ENCODE results near the gene LPAR5.
"Not testable (repeated sequence)": the region's sequence is repeated elsewhere in the genome, so short reads cannot be mapped to it uniquely, and the experiment has no call there.

The LPAR5 gene

GRCh38 chr12:6605421-6606330 lies 30.1 kb downstream of the LPAR5 start:
- no peak for DNase-seq

- no peak for DNase-seq
Observed at GRCh38 chr12:6604259-6605029, 31.3 kb downstream of the LPAR5 start.

GRCh38 chr12:6603095-6603567 lies 32.6 kb downstream of the LPAR5 start:
- DNase-seq: no peak

GRCh38 chr12:6602526-6602925 lies 33.2 kb downstream of the LPAR5 start:
- DNase-seq: no peak

DNA sequence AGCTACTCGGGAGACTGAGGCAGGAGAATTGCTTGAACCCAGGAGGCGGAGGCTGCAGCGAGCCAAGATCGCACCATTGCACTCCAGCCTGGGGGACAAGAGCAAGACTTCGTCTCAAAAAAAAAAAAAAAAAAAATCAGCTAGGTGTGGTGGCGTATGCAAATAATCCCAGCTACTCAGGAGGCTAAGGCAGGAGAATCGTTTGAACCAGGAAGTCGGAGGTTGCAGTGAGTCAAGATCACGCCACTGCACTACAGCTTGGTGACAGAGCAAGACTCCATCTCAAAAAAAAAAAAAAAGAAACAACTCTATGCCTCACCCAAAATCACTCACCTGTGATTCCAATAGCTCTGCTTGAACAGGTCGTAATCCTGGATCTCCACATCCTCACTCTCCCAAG lies 40.1 kb downstream of the LPAR5 start:
- DNase-seq: not testable (repeated sequence)

DNA sequence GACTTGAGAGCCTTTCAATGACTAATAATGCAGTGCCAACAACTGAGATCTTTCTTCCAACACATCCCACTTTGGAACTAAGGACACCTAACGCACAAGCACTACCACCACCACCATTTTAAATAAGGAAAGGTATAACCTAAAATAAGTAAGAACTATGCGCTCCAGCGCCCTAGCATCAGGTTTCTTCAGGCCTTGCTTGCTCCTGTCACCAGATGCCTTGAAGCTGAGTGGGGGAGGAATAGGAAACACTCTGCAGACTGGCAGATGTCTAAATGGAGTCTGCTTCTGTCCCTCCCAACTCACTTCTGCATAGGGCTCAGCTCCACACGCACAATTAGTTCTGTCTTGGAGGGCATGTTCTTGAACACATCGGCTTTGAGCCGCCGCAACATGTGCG lies 43.7 kb downstream of the LPAR5 start:
- DNase-seq: no peak

- DNase-seq: not testable (repeated sequence)
Observed at GRCh38 chr12:6586569-6586968, 49.2 kb downstream of the LPAR5 start.

- DNase-seq: no peak
Observed at GRCh38 chr12:6584293-6584692, 51.5 kb downstream of the LPAR5 start.

- no peak for DNase-seq
Observed at GRCh38 chr12:6582959-6583358, 52.8 kb downstream of the LPAR5 start.

- DNase-seq: no peak
Observed at GRCh38 chr12:6582196-6582595, 53.6 kb downstream of the LPAR5 start.

- DNase-seq: no peak
Observed at GRCh38 chr12:6575648-6576047, 60.1 kb downstream of the LPAR5 start.

DNA sequence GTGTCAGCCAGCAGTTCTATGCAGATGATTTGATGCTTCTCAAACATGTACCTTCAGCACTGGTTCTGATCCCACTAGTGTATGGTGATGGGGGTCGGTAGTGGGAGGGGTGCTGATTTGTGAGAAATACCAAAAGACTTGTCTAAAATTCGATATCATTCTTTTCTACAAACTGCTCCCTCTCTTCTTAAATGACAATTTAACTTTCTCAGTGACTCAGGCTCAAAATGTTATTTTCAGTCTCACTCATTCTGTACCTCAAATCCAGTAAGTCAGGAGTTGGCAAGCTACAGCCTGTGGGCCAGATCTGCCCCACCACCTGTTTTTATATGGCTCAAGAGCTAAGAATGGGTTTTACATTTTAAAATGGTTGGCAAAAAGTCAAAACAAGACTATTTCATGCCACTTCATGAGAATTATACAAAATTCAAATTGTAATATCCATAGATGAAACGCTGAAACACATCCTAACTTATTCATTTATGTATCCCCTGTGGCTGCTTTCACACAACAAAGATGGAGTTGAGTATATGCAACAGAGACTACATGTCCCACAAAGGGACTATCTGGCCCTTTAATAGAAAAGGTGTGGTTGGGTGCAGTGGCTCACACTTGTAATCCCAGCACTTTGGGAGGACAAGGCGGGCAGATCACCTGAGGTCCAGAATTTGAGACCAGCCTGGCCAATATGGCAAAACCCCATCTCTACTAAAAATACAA lies 61.0 kb downstream of the LPAR5 start:
- no peak for DNase-seq

DNA sequence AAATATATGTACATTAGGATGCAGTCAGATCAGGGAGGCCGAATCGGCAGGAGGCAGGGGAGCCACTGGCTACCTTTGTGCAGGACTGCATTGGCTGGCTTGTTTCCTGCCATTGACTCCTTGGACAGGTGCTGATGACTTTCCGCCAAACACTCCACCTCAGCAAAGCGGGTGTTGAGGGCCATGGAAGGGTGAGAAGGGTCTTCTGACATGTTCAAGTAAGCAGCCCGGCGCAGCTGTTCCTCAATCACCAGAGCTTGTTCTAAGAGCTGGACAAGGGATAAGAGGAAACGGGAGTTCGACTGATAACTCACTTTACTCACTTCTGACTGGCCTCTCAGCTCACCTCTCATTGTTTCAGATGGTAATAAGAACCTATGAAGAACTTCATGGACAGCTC lies 62.8 kb downstream of the LPAR5 start:
- no peak for DNase-seq

- peak; percentile 15 to 33 for DNase-seq
Observed at GRCh38 chr12:6570264-6570887, 65.4 kb downstream of the LPAR5 start.

- no peak for DNase-seq
Observed at GRCh38 chr12:6569786-6570185, 66.0 kb downstream of the LPAR5 start.

DNA sequence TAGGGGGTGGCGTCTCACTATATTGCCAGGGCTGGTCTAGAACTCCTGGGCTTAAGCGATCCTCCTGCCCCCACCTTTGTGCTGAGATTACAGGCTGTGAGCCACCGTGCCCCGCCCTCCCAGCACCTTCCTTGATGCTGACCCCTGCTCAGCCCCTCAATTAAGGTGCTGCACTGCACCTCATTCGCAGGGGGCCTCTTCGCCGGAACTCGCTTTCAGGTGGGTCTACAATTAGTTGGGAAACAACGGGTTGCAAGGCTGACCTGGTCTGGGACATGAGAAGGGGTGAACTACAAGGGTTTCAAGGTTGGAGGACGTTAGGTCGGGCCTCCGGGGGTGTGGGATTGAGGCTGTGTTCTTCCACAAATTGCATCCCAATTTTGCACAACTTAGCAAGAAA lies 66.4 kb downstream of the LPAR5 start:
- DNase-seq: no peak
